RWPE2 (cell line): ENCODE data around the gene PSMD1.

Experiments
- ATAC-seq: fragments of 200-7000 bp; cut with Tn5 transposase; 3 replicates; pipeline ENCODE4 v1.9.1; 2021; ENCODE audit warnings: low read depth
- DNase-seq: peaks from one replicate; pipeline ENCODE4 v3.0.0-alpha.2; 2020; ENCODE audit warnings: low spot score
- H3K27ac ChIP-seq: fragments of 450-650 bp; 2 replicates; pipeline ENCODE4 v1.5.1; 2017; ENCODE audit warnings: mild to moderate bottlenecking; ENCODE audit not compliant: poor library complexity, severe bottlenecking
- H3K27me3 ChIP-seq: fragments of 250-450 bp; sonication (Bioruptor Pico); 2 replicates; pipeline ENCODE4 v1.5.1; 2021; ENCODE audit warnings: mild to moderate bottlenecking, moderate library complexity; ENCODE audit not compliant: insufficient read depth, poor library complexity, severe bottlenecking
- H3K36me3 ChIP-seq: fragments of 250-450 bp; sonication (Bioruptor Pico); 2 replicates; pipeline ENCODE4 v1.5.1; 2020; ENCODE audit warnings: low read depth, mild to moderate bottlenecking, moderate library complexity
- H3K4me1 ChIP-seq: fragments of 250-450 bp; sonication (Bioruptor Pico); 2 replicates; pipeline ENCODE4 v1.5.1; 2021; ENCODE audit warnings: mild to moderate bottlenecking, moderate library complexity; ENCODE audit not compliant: insufficient read depth, poor library complexity, severe bottlenecking
- H3K4me3 ChIP-seq: fragments of 250-450 bp; sonication (Bioruptor Pico); 2 replicates; pipeline ENCODE4 v1.5.1; 2021; ENCODE audit warnings: mild to moderate bottlenecking, moderate library complexity; ENCODE audit not compliant: severe bottlenecking
- H3K9me3 ChIP-seq: fragments of 250-450 bp; sonication (Bioruptor Pico); 2 replicates; pipeline ENCODE4 v1.5.1; 2021; ENCODE audit warnings: mild to moderate bottlenecking, moderate library complexity; ENCODE audit not compliant: severe bottlenecking
- TF ChIP-seq, protein P1 (sequence below): fragments of 450-650 bp; IDR thresholded peaks from one replicate; pipeline ENCODE4 v1.5.1; 2017; ENCODE audit warnings: mild to moderate bottlenecking, moderate library complexity; ENCODE audit not compliant: poor library complexity, severe bottlenecking

Gene PSMD1

GRCh38 chr2:231201475-231201814 is 144.8 kb downstream of the PSMD1 start:
- no peaks in the 10 kb centered on the region for H3K9me3 ChIP-seq
- peaks cover 3% of the 10 kb centered on the region for H3K4me1 ChIP-seq
- DNase-seq (no peak), ATAC-seq (no peak)
- no peaks in the 10 kb centered on the region for H3K36me3 ChIP-seq
- no peaks in the 10 kb centered on the region for H3K27me3 ChIP-seq
- no peak overlapping the region for H3K4me3 ChIP-seq
- H3K27ac ChIP-seq: no peak overlapping the region
- TF ChIP-seq, protein P1, sequence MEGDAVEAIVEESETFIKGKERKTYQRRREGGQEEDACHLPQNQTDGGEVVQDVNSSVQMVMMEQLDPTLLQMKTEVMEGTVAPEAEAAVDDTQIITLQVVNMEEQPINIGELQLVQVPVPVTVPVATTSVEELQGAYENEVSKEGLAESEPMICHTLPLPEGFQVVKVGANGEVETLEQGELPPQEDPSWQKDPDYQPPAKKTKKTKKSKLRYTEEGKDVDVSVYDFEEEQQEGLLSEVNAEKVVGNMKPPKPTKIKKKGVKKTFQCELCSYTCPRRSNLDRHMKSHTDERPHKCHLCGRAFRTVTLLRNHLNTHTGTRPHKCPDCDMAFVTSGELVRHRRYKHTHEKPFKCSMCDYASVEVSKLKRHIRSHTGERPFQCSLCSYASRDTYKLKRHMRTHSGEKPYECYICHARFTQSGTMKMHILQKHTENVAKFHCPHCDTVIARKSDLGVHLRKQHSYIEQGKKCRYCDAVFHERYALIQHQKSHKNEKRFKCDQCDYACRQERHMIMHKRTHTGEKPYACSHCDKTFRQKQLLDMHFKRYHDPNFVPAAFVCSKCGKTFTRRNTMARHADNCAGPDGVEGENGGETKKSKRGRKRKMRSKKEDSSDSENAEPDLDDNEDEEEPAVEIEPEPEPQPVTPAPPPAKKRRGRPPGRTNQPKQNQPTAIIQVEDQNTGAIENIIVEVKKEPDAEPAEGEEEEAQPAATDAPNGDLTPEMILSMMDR: no peak

DNA sequence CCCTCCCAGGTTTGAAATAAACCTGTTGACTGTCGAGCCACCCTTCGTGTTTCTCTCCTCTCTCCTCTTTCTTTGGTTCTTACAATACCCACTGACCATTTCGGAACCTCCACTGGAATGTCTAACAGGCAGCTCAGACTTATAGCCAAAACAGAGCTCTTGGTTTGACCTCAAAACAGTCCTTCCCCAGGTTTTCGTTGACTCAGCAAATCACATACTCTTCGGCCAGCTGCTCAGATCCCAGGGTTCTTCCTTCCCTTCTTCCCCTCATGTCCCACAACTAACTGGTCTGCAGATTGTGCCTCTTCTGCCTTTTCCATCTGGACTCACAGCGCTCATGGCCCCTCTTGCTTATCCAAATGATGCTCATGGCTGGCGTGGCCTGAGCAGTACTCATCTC is 146.4 kb downstream of the PSMD1 start:
- no peaks in the 10 kb centered on the region for H3K9me3 ChIP-seq
- peaks cover 3% of the 10 kb centered on the region; the same call in 1 of the 2 replicates for H3K36me3 ChIP-seq
- H3K4me3 ChIP-seq: no peak overlapping the region
- H3K27me3 ChIP-seq: no peaks in the 10 kb centered on the region
- H3K27ac ChIP-seq: no peak overlapping the region
- peaks cover 3% of the 10 kb centered on the region for H3K4me1 ChIP-seq
- ATAC-seq (no peak), DNase-seq (no peak)
- TF ChIP-seq, protein P1: no peak

DNA sequence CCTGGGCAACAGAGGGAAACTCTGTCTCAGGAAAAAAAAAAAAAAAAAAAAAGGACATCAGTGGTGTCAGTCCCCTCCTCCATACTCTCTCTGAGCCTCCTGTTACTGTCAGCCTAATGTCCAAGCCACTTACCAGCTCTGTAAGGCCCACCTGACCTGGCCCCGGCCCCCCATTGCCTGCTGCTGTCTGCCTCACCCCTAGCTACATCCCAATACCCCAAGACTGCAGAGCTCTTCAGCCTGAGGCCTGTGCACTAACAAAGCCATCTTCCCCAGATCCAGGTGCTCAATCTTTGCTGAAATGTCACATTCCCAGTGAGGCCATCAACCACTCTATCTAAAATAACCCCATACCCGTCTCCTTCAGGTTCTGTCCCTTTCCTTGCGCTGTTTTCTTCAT is 147.5 kb downstream of the PSMD1 start:
- no peak for DNase-seq
- Histone ChIP-seq H3K36me3 (peaks cover 9% of the 10 kb centered on the region; the same call in 1 of the 2 replicates), H3K27me3 (no peaks in the 10 kb centered on the region), H3K4me1 (peaks cover 3% of the 10 kb centered on the region), H3K4me3 (no peak overlapping the region), H3K27ac (no peak overlapping the region), H3K9me3 (no peaks in the 10 kb centered on the region)
- TF ChIP-seq, protein P1: no peak
- no peak for ATAC-seq

DNA sequence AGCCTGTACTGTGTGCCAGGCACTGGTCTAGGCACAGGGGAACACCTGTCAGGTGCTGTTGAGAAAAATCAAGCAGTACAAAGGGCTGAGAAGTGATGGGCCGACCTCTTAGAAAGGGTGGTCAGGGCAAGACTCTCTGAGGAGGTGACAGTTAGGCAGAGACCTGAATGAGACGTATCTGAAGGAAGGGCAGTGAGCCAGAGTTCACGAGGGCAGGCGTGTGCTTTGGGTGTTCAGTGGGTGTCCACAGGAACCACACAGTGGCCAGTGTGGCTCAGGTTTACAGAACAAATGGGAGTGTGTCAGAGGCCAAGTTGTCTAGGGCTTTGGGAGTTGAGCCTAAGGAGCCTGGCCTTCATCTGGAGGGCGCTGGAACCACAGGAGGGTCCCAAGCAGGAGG is 147.9 kb downstream of the PSMD1 start:
- ATAC-seq: no peak
- H3K4me1 ChIP-seq: peaks cover 2% of the 10 kb centered on the region
- H3K27ac ChIP-seq: no peak overlapping the region
- H3K9me3 ChIP-seq: no peaks in the 10 kb centered on the region
- H3K36me3 ChIP-seq: peaks cover 12% of the 10 kb centered on the region; the same call in 1 of the 2 replicates
- no peak for DNase-seq
- H3K4me3 ChIP-seq: no peak overlapping the region
- TF ChIP-seq, protein P1: no peak
- H3K27me3 ChIP-seq: no peaks in the 10 kb centered on the region

GRCh38 chr2:231207734-231208133 is 151.1 kb downstream of the PSMD1 start:
- no peak overlapping the region for H3K4me3 ChIP-seq
- H3K27me3 ChIP-seq: no peaks in the 10 kb centered on the region
- DNase-seq (no peak), ATAC-seq (no peak)
- TF ChIP-seq, protein P1: no peak
- peaks cover 15% of the 10 kb centered on the region; the same call in 1 of the 2 replicates for H3K36me3 ChIP-seq
- no peaks in the 10 kb centered on the region for H3K4me1 ChIP-seq
- no peak overlapping the region for H3K27ac ChIP-seq
- no peaks in the 10 kb centered on the region for H3K9me3 ChIP-seq
